Measurements from ENCODE around the gene TCF12. TPM values are rescaled to one million over a fixed set of nuclear protein-coding genes. Genes with fewer than 3 reads are reported as not detected.

Gene TCF12
- total and polyA plus RNA-seq, 2 of the 8 experiments (the other 6 are each of a cell fraction or from before 2014, with no cell fraction given): 85.8 to 101 TPM

- TF ChIP-seq JUND (IDR thresholded peaks at IDR 0.05; ENCODE audit: low read length): no peak
- TF ChIP-seq GTF2F1 (IDR thresholded peaks at IDR 0.05; ENCODE audit: borderline replicate concordance, low read depth, low read length): no peak
- TF ChIP-seq SP2 (IDR thresholded peaks at IDR 0.05; ENCODE audit: low read length): no peak
Observed at GRCh38 chr15:56973463-56973862, 55.0 kb downstream of the TCF12 start (continued).
